HepG2 (cell line): ENCODE results near the gene TRUB1. TPM values are rescaled to one million over a fixed set of nuclear protein-coding genes. Genes with fewer than 3 reads are reported as not detected.

Experiments
- ARNT ChIP-seq: fragments of 450-650 bp; IDR thresholded peaks from 2 replicates; pipeline ENCODE4 v1.6.1; 2017
- ATRX ChIP-seq: sonication (generic); formaldehyde crosslinking; IDR thresholded peaks from 2 replicates; pipeline ENCODE4 v1.4.0; 2020; ENCODE audit warnings: missing genetic modification reagents, borderline replicate concordance
- GATAD2A ChIP-seq: IDR thresholded peaks from 2 replicates; pipeline ENCODE4 v1.6.1; 2016
- HOXA3 ChIP-seq: sonication (generic); formaldehyde crosslinking; IDR thresholded peaks from 2 replicates; pipeline ENCODE4 v1.5.0; 2020; ENCODE audit warnings: missing genetic modification reagents
- HOXA7 ChIP-seq: sonication (generic); formaldehyde crosslinking; IDR thresholded peaks from 2 replicates; pipeline ENCODE4 v1.8.1; 2022; ENCODE audit warnings: mild to moderate bottlenecking, missing genetic modification reagents, moderate library complexity
- NKX3-1 ChIP-seq: sonication (generic); formaldehyde crosslinking; IDR thresholded peaks from 2 replicates; pipeline ENCODE4 v1.5.0; 2020; ENCODE audit warnings: missing genetic modification reagents
- POLR2AphosphoS5 ChIP-seq: IDR thresholded peaks from 2 replicates; pipeline ENCODE4 v1.6.1; 2012; ENCODE audit warnings: low read depth, low read length
- U2AF2 ChIP-seq: fragments of 200-400 bp; formaldehyde crosslinking; IDR thresholded peaks from 2 replicates; pipeline ENCODE4 v1.6.1; 2017; ENCODE audit warnings: low read depth, mild to moderate bottlenecking, low read length
- ZNF10 ChIP-seq: sonication (generic); formaldehyde crosslinking; IDR thresholded peaks from 2 replicates; pipeline ENCODE4 v1.4.0; 2020; ENCODE audit warnings: mild to moderate bottlenecking, low read depth, missing genetic modification reagents, borderline replicate concordance
- ZNF234 ChIP-seq: sonication (generic); formaldehyde crosslinking; conservative IDR thresholded peaks from 2 replicates; pipeline ENCODE4 v1.5.1; 2020; ENCODE audit warnings: mild to moderate bottlenecking, missing genetic modification reagents
- ZNF253 ChIP-seq: sonication (generic); formaldehyde crosslinking; IDR thresholded peaks from 2 replicates; pipeline ENCODE4 v1.8.0; 2022; ENCODE audit warnings: mild to moderate bottlenecking, missing genetic modification reagents, borderline replicate concordance
- ZNF343 ChIP-seq: sonication (generic); formaldehyde crosslinking; IDR thresholded peaks from 2 replicates; pipeline ENCODE4 v1.4.0; 2020; ENCODE audit warnings: mild to moderate bottlenecking, missing genetic modification reagents
- ZNF607 ChIP-seq: sonication (generic); formaldehyde crosslinking; IDR thresholded peaks from 2 replicates; pipeline ENCODE4 v1.5.1; 2020; ENCODE audit warnings: missing genetic modification reagents, mild to moderate bottlenecking, borderline replicate concordance
- polyA plus RNA-seq, 8 experiments: library from polyadenylated mRNA; depleted of rRNA in 3 of 8; stranded (reverse) in 7 of 8; unstranded in 1 of 8; fragments of >200 nt; fragmentation: Illumina TruSeq in 4 of 8; extraction: Trizol in 4 of 8; gene quantifications; 2 replicates each; pipeline versions ENCODE4 v1.2.1 to v1.2.3, GENCODE V29; 2011 to 2016; ENCODE audit warnings: low read depth in 4 of 8, missing spikeins in 1 of 8, mixed read lengths in 1 of 8; ENCODE audit not compliant: insufficient read depth in 1 of 8
- total RNA-seq, 5 experiments: library from RNA; depleted of rRNA; stranded (reverse); fragments of >200 nt; fragmentation: Illumina TruSeq; extraction: Trizol; gene quantifications; 2 replicates each; pipeline ENCODE4 v1.2.3, GENCODE V29; 2016; ENCODE audit warnings: low read depth in 1 of 5
- TF ChIP-seq, protein P1 (sequence below): sonication (generic); formaldehyde crosslinking; IDR thresholded peaks from 2 replicates; pipeline ENCODE4 v1.4.0; 2020; ENCODE audit warnings: missing genetic modification reagents, borderline replicate concordance
- TF ChIP-seq, protein P2 (sequence below): sonication (generic); formaldehyde crosslinking; IDR thresholded peaks from 2 replicates; pipeline ENCODE4 v1.4.0; 2020; ENCODE audit warnings: missing genetic modification reagents
- TF ChIP-seq, protein P3 (sequence below): IDR thresholded peaks from 2 replicates; pipeline ENCODE4 v1.6.1; 2016; ENCODE audit warnings: low read depth
- TF ChIP-seq, protein P4 (sequence below): sonication (generic); formaldehyde crosslinking; IDR thresholded peaks from 2 replicates; pipeline ENCODE4 v1.5.0; 2020; ENCODE audit warnings: missing genetic modification reagents
- TF ChIP-seq, protein P5 (sequence below): sonication (generic); formaldehyde crosslinking; IDR thresholded peaks from 2 replicates; pipeline ENCODE4 v1.8.1; 2023; ENCODE audit warnings: mild to moderate bottlenecking, inconsistent platforms, moderate library complexity, missing genetic modification reagents, borderline replicate concordance

The TRUB1 gene
- total and polyA plus RNA-seq, 2 of the 13 experiments (the other 11 are each of a cell fraction or from before 2014, with no cell fraction given): 10.6 to 38.9 TPM

DNA sequence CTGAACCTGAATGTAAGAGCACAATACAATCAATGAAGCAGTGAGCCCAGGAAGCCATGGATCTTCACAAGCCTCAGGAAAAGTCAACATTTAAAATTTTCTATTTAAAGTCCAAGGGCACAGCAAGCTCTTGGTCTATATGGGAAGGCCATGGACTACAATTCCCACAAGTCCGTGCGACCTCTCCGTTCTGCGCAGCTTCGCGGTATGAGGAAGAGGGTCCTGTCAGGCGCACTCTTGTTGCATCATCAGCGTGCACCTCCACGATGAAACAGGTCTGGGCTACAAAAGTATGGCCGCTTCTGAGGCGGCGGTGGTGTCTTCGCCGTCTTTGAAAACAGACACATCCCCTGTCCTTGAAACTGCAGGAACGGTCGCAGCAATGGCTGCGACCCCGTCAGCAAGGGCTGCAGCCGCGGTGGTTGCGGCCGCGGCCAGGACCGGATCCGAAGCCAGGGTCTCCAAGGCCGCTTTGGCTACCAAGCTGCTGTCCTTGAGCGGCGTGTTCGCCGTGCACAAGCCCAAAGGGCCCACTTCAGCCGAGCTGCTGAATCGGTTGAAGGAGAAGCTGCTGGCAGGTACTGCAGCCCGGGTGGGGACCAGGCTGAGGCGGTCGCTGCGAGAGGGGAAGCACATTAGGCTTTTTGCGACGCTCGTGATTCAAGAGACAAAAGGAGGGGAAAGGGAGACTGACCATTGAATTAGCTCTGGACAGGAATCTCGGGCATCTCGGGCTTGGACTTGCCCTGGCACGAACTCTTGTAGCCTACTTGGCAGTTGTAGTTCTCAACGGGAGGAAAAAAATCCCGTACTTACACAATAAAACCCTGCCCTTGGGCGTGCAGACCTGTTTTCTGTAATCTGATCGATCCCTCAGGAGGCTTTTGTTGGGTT, at the start of gene TRUB1 (continued):
- TF ChIP-seq, protein P1, sequence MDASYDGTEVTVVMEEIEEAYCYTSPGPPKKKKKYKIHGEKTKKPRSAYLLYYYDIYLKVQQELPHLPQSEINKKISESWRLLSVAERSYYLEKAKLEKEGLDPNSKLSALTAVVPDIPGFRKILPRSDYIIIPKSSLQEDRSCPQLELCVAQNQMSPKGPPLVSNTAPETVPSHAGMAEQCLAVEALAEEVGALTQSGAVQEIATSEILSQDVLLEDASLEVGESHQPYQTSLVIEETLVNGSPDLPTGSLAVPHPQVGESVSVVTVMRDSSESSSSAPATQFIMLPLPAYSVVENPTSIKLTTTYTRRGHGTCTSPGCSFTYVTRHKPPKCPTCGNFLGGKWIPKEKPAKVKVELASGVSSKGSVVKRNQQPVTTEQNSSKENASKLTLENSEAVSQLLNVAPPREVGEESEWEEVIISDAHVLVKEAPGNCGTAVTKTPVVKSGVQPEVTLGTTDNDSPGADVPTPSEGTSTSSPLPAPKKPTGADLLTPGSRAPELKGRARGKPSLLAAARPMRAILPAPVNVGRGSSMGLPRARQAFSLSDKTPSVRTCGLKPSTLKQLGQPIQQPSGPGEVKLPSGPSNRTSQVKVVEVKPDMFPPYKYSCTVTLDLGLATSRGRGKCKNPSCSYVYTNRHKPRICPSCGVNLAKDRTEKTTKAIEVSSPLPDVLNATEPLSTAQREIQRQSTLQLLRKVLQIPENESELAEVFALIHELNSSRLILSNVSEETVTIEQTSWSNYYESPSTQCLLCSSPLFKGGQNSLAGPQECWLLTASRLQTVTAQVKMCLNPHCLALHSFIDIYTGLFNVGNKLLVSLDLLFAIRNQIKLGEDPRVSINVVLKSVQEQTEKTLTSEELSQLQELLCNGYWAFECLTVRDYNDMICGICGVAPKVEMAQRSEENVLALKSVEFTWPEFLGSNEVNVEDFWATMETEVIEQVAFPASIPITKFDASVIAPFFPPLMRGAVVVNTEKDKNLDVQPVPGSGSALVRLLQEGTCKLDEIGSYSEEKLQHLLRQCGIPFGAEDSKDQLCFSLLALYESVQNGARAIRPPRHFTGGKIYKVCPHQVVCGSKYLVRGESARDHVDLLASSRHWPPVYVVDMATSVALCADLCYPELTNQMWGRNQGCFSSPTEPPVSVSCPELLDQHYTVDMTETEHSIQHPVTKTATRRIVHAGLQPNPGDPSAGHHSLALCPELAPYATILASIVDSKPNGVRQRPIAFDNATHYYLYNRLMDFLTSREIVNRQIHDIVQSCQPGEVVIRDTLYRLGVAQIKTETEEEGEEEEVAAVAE (CRISPR knock-in tag): peak; percentile 87; the same call in 1 of the 2 replicates
- TF ChIP-seq ATRX: no peak
- TF ChIP-seq, protein P2, sequence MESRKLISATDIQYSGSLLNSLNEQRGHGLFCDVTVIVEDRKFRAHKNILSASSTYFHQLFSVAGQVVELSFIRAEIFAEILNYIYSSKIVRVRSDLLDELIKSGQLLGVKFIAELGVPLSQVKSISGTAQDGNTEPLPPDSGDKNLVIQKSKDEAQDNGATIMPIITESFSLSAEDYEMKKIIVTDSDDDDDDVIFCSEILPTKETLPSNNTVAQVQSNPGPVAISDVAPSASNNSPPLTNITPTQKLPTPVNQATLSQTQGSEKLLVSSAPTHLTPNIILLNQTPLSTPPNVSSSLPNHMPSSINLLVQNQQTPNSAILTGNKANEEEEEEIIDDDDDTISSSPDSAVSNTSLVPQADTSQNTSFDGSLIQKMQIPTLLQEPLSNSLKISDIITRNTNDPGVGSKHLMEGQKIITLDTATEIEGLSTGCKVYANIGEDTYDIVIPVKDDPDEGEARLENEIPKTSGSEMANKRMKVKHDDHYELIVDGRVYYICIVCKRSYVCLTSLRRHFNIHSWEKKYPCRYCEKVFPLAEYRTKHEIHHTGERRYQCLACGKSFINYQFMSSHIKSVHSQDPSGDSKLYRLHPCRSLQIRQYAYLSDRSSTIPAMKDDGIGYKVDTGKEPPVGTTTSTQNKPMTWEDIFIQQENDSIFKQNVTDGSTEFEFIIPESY (CRISPR knock-in tag): 0 out of 2 replicates have a peak, but pooled peaks have one; percentile 29
- no peak for TF ChIP-seq ZNF234 (CRISPR knock-in tag)
- TF ChIP-seq GATAD2A (CRISPR knock-in tag): peak; percentile 70
- peak; percentile 97 for TF ChIP-seq HOXA3 (CRISPR knock-in tag)
- TF ChIP-seq, protein P3, sequence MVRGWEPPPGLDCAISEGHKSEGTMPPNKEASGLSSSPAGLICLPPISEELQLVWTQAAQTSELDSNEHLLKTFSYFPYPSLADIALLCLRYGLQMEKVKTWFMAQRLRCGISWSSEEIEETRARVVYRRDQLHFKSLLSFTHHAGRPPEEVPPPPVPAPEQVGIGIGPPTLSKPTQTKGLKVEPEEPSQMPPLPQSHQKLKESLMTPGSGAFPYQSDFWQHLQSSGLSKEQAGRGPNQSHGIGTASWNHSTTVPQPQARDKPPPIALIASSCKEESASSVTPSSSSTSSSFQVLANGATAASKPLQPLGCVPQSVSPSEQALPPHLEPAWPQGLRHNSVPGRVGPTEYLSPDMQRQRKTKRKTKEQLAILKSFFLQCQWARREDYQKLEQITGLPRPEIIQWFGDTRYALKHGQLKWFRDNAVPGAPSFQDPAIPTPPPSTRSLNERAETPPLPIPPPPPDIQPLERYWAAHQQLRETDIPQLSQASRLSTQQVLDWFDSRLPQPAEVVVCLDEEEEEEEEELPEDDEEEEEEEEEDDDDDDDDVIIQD (CRISPR knock-in tag): no peak
- no peak; the same call in 1 of the 2 replicates for TF ChIP-seq NKX3-1 (CRISPR knock-in tag)
- no peak for TF ChIP-seq ZNF253
- TF ChIP-seq POLR2AphosphoS5: peak; percentile 92
- TF ChIP-seq HOXA7: no peak
- TF ChIP-seq, protein P4, sequence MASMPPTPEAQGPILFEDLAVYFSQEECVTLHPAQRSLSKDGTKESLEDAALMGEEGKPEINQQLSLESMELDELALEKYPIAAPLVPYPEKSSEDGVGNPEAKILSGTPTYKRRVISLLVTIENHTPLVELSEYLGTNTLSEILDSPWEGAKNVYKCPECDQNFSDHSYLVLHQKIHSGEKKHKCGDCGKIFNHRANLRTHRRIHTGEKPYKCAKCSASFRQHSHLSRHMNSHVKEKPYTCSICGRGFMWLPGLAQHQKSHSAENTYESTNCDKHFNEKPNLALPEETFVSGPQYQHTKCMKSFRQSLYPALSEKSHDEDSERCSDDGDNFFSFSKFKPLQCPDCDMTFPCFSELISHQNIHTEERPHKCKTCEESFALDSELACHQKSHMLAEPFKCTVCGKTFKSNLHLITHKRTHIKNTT (CRISPR knock-in tag): no peak
- TF ChIP-seq ZNF10 (CRISPR knock-in tag): no peak
- peak; percentile 78; the same call in 1 of the 2 replicates for TF ChIP-seq ZNF607
- peak; percentile 43; the same call in 1 of the 2 replicates for TF ChIP-seq ZNF343
- TF ChIP-seq ARNT: no peak
- TF ChIP-seq U2AF2: 0 out of 2 replicates have a peak, but pooled peaks have one; percentile 72
- TF ChIP-seq, protein P5, sequence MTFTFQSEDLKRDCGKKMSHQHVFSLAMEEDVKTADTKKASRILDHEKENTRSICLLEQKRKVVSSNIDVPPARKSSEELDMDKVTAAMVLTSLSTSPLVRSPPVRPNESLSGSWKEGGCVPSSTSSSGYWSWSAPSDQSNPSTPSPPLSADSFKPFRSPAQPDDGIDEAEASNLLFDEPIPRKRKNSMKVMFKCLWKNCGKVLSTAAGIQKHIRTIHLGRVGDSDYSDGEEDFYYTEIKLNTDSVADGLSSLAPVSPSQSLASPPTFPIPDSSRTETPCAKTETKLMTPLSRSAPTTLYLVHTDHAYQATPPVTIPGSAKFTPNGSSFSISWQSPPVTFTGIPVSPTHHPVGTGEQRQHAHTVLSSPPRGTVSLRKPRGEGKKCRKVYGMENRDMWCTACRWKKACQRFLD (CRISPR knock-in tag): no peak
